GM21423 (cell line): ENCODE measurements around the gene KRT28.
"Not testable (repeated sequence)": the region's sequence is repeated elsewhere in the genome, so short reads cannot be mapped to it uniquely, and the experiment has no call there.

Source experiments
- ATAC-seq: cut with Tn5 transposase; IDR thresholded peaks from one replicate; pipeline ENCODE4 v1.9.1; 2021; ENCODE audit warnings: mild to moderate bottlenecking, moderate library complexity; ENCODE audit not compliant: unreplicated experiment

KRT28 gene

GRCh38 chr17:40819528-40820125 lies 19.9 kb upstream of the KRT28 start:
- no peak for ATAC-seq

GRCh38 chr17:40818733-40819527 lies 19.2 kb upstream of the KRT28 start:
- peak; percentile 80 for ATAC-seq

DNA sequence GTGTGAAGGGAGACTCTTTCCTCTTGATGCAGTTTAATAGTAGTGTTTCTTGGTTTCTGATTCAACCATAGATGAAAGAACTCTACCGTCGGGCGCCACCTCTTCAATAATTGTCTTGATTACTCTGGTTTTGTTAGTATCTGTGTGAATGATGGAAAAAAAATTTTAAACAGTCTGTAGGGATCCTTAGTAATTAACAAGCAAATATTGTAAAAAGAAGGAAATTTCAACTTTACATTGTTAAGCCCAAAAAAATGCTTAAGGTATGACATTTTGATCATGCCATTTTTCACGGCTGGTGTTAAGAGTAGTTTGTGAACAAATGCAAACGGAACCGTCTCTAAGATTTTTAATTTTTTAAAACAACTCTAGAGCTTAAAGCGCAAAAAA lies 18.6 kb upstream of the KRT28 start:
- no peak for ATAC-seq

DNA sequence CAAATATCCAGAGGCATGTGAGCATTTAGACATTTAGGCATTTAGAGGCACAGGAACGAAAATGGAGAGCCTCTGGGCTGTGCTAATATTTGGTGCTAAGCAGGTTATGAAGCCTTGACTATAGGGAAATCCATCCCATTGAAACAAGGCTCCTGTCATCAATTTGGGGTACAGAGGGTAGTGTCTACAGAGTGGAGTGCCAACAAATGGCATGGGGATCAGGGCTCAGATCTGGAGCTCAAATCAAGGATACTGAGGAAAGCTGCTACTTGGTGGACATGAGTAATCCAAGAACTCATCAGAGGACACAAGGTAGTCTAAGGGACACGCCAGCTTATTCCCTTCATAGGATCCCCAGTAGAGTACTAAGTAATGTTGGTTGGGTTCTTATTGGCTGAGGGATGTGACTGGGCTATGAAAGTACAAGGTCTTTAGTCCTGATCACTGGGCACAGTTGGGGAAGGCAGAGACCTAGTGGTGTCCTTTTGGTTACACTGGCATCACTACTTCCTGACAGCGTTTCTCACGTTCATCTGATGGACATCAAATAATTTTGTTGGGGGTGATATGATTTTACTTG lies 17.4 kb upstream of the KRT28 start:
- no peak for ATAC-seq

DNA sequence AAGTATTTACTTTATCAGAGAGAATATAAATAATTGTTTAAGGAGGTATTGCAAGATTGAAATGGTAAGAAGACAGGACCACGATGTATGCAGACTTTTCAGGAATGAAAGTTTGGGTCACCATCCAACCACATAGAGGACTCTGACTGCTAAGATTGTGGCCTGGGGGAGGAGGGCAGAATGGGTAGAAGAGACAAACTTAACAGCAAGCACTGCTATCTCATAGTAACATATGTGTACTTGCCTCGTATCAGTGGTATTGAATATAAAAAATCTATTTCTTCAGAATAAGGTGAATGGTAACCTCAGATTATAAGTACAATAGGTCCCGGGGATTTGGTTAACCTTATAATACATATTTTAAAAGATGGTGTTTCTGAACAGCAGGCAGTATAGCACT lies 16.8 kb upstream of the KRT28 start:
- ATAC-seq = no peak

DNA sequence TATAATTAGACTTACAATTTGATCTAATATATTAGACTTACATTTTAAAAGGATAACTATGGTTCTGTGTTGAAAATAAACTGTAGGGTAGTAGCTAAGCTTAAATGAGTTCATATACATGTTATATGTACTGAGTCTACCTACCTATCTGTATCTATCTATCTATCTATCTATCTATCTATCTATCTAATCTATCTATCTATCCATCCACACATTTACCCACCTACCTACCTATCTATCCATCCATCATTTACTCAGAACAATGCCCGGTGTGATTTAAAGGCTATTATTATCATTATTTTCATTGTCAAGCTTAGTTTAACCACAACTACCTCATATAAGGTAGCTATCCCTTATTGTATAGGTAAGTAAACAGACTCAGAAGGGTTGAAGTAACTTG lies 15.6 kb upstream of the KRT28 start:
- no peak for ATAC-seq

DNA sequence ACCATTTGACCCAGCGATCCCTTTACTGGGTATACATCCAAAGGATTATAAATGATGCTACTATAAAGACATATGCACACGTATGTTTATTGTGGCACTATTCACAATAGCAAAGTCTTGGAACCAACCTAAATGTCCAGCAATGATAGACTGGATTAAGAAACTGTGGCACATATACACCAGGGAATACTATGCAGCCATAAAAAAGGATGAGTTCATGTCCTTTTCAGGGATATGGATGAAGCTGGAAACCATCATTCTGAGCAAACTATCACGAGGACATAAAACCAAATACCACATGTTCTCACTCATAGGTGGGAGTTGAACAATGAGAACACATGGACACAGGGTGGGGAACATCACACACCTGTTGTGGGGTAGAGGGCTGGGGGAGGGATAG lies 14.9 kb upstream of the KRT28 start:
- ATAC-seq = not testable (repeated sequence)

DNA sequence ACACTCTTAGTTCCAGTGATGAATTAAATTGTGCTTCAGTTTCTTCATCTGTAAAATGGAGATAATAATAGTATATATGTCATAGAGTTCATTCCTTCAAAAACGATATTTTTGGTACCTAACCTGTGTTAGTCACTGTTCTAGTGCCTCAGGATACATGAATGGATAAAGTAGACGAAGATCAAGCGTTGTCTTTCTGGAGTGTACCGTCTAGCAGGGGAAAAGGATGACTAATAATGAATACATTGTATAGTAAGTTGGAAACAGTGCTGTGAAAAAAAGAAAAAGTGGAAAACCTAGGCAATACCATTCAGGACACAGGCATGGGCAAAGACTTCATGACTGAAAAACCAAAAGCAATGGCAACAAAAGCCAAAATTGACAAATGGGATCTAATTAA lies 14.0 kb upstream of the KRT28 start:
- ATAC-seq = no peak

GRCh38 chr17:40812639-40813038 lies 12.9 kb upstream of the KRT28 start:
- no peak for ATAC-seq

- no peak for ATAC-seq
These were observed 10.7 kb upstream of the KRT28 start for GRCh38 chr17:40810494-40810893.

- no peak for ATAC-seq
These were observed 10.1 kb upstream of the KRT28 start for GRCh38 chr17:40809721-40810421.

- no peak for ATAC-seq
These were observed 6.4 kb upstream of the KRT28 start for GRCh38 chr17:40806131-40806530.

DNA sequence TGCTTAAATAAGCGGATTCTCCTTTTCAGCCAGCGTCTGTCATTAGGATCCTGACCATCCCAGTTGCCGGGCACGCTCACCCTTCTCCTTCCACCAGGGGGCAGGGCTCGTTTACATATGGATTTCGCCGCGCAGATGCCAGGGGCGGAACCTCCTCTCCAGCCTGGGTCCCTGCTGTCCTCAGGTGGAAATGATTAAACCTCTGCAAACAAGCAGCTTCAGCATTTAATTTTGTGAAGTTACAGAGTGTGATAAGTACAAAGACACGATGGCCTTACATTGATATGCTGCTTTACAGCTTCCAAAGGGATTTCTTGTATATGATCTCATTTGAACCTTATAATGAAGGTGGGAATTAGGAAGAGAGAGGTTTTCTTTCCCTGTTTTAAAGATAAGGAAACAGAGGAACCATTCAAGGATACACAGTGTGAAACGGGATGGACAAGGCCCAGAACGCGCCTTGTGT lies 3.9 kb upstream of the KRT28 start:
- no peak for ATAC-seq

DNA sequence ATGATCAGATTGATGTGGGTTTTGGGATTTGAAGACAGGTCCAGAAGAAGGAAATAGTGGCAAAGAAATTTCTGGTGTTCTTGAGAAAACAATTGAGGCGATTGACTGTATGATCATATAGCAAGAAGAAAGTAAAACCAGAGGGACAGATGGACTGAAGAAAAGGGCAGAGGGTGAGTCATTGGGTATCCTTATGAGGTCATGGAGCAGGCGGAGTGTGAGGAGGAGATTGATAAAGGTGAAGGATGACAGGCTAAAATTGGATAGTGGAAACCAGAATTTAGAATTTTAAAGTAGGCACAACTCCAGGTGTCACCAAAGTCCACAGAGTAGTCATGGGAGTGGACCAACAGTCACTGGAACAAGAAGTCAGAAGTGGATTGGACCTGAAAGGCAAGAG lies 1.4 kb upstream of the KRT28 start:
- no peak for ATAC-seq

GRCh38 chr17:40800381-40800780 lies 622 bp upstream of the KRT28 start:
- no peak for ATAC-seq

DNA sequence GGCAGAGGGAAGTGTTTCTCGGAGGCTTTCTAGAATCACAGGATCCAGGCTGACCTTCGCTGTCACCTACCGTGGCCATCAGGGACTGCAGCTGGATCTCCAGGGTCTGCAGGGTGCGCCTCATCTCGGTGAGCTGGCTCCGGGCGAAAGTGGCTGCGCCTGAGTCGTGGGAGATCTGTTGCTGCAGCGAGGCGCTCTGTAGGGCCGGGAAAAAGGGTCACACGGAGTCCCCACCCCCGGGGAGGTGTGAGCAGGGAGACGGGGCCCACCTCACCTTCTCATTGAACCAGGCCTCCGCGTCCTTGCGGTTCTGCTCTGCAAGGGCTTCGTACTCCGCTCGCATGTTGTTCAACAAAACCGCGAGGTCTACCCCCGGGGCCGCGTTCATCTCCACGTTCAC lies 2.9 kb downstream of the KRT28 start:
- no peak for ATAC-seq

- ATAC-seq = no peak
These were observed 4.6 kb downstream of the KRT28 start for GRCh38 chr17:40795019-40795667.

DNA sequence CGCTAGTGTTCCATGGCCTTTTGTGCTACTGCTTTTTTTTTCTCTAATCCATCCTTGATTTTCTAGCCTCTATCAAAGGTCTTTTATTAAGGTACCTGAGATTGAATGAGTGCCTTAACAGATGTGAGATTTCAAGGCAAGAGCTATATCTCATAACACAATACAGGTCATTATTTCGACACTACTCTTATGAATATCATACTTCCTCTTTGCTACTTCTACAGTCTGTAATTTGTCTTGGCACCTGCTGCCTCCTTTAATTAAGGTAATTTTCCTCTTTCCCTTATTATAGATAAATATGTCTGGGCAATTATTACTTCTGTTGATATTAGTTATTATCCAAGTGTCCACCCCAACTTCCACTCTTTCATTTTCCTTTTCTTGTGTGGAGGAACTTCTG lies 5.3 kb downstream of the KRT28 start:
- no peak for ATAC-seq

GRCh38 chr17:40793832-40794231 lies 5.9 kb downstream of the KRT28 start:
- ATAC-seq = no peak

GRCh38 chr17:40791787-40792436 lies 7.8 kb downstream of the KRT28 start:
- no peak for ATAC-seq

GRCh38 chr17:40791111-40791510 lies 8.6 kb downstream of the KRT28 start:
- ATAC-seq = no peak
